PC-3 (cell line): ENCODE measurements around the gene OR13C5. TPM values are rescaled to one million over a fixed set of nuclear protein-coding genes. Genes with fewer than 3 reads are reported as not detected.
"Not testable (repeated sequence)": the region's sequence is repeated elsewhere in the genome, so short reads cannot be mapped to it uniquely, and the experiment has no call there.

Experiments
- ATAC-seq: fragments of 200-7000 bp; cut with Tn5 transposase; 2 replicates; pipeline ENCODE4 v1.9.1; 2020; ENCODE audit warnings: mild to moderate bottlenecking, moderate library complexity
- BruUV-seq: library from RNA; stranded (reverse); fragments of 400-500 nt; replicated peaks from 2 replicates; lab custom pipeline; 2021; lab: Mats Ljungman, UMichigan
- CTCF ChIA-PET: fragments of 300-600 bp; sonication (Branson Sonifier 250); formaldehyde crosslinking; loops from one replicate; lab custom pipeline; 2022; ENCODE audit warnings: antibody characterized with exemption; lab: Charles Lee
- POLR2A ChIA-PET: fragments of 300-600 bp; sonication (Branson Sonifier 250); formaldehyde crosslinking; loops from one replicate; lab custom pipeline; 2022; ENCODE audit warnings: antibody characterized with exemption; ENCODE audit not compliant: unreplicated experiment; lab: Charles Lee
- DNase-seq: peaks from one replicate; pipeline ENCODE4 v3.0.0-alpha.2; 2015
- H2AFZ ChIP-seq: fragments of 300-600 bp; sonication (generic); 2 replicates; pipeline ENCODE4 v1.6.0; 2016; ENCODE audit warnings: antibody characterized with exemption, low read length
- H3F3A ChIP-seq: fragments of 300-600 bp; sonication (generic); one replicate; pipeline ENCODE4 v1.6.0; 2017; ENCODE audit warnings: antibody characterized with exemption, low read length, control low read depth, mild to moderate bottlenecking; ENCODE audit not compliant: unreplicated experiment
- H3K27ac ChIP-seq: fragments of 300-600 bp; sonication (generic); 2 replicates; pipeline ENCODE4 v1.5.1; 2016; ENCODE audit warnings: mild to moderate bottlenecking, low read length
- H3K27me3 ChIP-seq: fragments of 300-600 bp; sonication (generic); 2 replicates; pipeline ENCODE4 v1.6.1; 2016; ENCODE audit warnings: low read length, mixed read lengths
- H3K36me3 ChIP-seq: fragments of 300-600 bp; sonication (generic); 2 replicates; pipeline ENCODE4 v1.6.1; 2016; ENCODE audit warnings: low read depth, mixed run types, low read length, mixed read lengths
- H3K4me1 ChIP-seq: fragments of 300-600 bp; sonication (generic); 2 replicates; pipeline ENCODE4 v1.5.1; 2016; ENCODE audit warnings: low read length; ENCODE audit not compliant: insufficient read depth
- H3K4me2 ChIP-seq: fragments of 300-600 bp; sonication (generic); 2 replicates; pipeline ENCODE4 v1.6.0; 2016; ENCODE audit warnings: low read length
- H3K4me3 ChIP-seq: fragments of 300-600 bp; sonication (generic); 2 replicates; pipeline ENCODE4 v1.5.1; 2016; ENCODE audit warnings: mild to moderate bottlenecking, low read length, mixed read lengths
- H3K79me2 ChIP-seq: fragments of 300-600 bp; sonication (generic); 2 replicates; pipeline ENCODE4 v1.6.1; 2017; ENCODE audit warnings: low read length, mixed read lengths
- H3K9ac ChIP-seq: fragments of 300-600 bp; sonication (generic); 2 replicates; pipeline ENCODE4 v1.6.0; 2016; ENCODE audit warnings: mild to moderate bottlenecking, low read length
- H3K9me2 ChIP-seq: fragments of 300-600 bp; sonication (generic); replicated peaks from 2 replicates; pipeline ENCODE4 v1.6.1; 2016; ENCODE audit warnings: mixed run types, low read length, mixed read lengths
- H3K9me3 ChIP-seq: fragments of 300-600 bp; sonication (generic); 2 replicates; pipeline ENCODE4 v1.6.1; 2016; ENCODE audit warnings: low read length, mixed read lengths
- H4K20me1 ChIP-seq: fragments of 300-600 bp; sonication (generic); 2 replicates; pipeline ENCODE4 v1.6.1; 2016; ENCODE audit warnings: low read length, mixed read lengths
- CTCF ChIP-seq: fragments of 300-600 bp; sonication (generic); conservative IDR thresholded peaks from 2 replicates; pipeline ENCODE4 v1.5.1; 2017; ENCODE audit warnings: antibody characterized with exemption, low read depth, mild to moderate bottlenecking, low read length
- EZH2 ChIP-seq: fragments of 300-600 bp; sonication (generic); IDR thresholded peaks from one replicate; pipeline ENCODE4 v1.6.1; 2017; ENCODE audit warnings: antibody characterized with exemption, mild to moderate bottlenecking, low read length; ENCODE audit not compliant: unreplicated experiment
- EZH2phosphoT487 ChIP-seq: fragments of 300-600 bp; sonication (generic); IDR thresholded peaks from 2 replicates; pipeline ENCODE4 v1.6.1; 2018; ENCODE audit warnings: mild to moderate bottlenecking, antibody characterized with exemption, low read length, borderline replicate concordance
- intact Hi-C: fragments of 100-400 bp; cut with micrococcal nuclease; formaldehyde crosslinking; loops from 2 replicates; pipeline ENCODE4 v1.9.0; 2023
- total RNA-seq: library from RNA; depleted of rRNA; stranded (reverse); fragments of >200 nt; gene quantifications from 2 replicates; pipeline ENCODE4 v1.2.3, GENCODE V29; 2014

Gene OR13C5
- total RNA-seq, 1 experiment from 2014 or later = not detected

- Histone ChIP-seq H3K4me3 (no peak overlapping the region), H3K4me2 (no peak overlapping the region), H2AFZ (no peak overlapping the region), H3K27me3 (0 out of 2 replicates have a peak, but pooled peaks cover 5% of the 10 kb centered on the region), H3K9ac (no peak overlapping the region), H3K36me3 (no peaks in the 10 kb centered on the region), H4K20me1 (no peaks in the 10 kb centered on the region), H3K27ac (no peak overlapping the region), H3F3A (no peaks in the 10 kb centered on the region), H3K4me1 (no peaks in the 10 kb centered on the region), H3K9me3 (no peaks in the 10 kb centered on the region), H3K9me2 (no peaks in the 10 kb centered on the region), H3K79me2 (no peaks in the 10 kb centered on the region)
- ChIA-PET CTCF (no interaction called here), POLR2A (no interaction called here)
- TF ChIP-seq CTCF = no peak
- no peak for TF ChIP-seq EZH2phosphoT487
- no peak for TF ChIP-seq EZH2
- DNase-seq (no peak), ATAC-seq (no peak)
- intact Hi-C loops = loop anchor here (5.0 kb wide), 1 partner anchor 108 kb away; no protein-coding TSS in a partner anchor
- BruUV-seq = no TSS peak
Observed at GRCh38 chr9:104604801-104605200, 5.6 kb upstream of the OR13C5 start.

GRCh38 chr9:104598749-104599148 lies 464 bp downstream of the OR13C5 start:
- H3K9me2 ChIP-seq, H3K4me3 ChIP-seq, CTCF ChIA-PET, H3F3A ChIP-seq, H4K20me1 ChIP-seq, BruUV-seq, H3K79me2 ChIP-seq, H3K4me1 ChIP-seq, H3K4me2 ChIP-seq, H3K36me3 ChIP-seq, H3K27me3 ChIP-seq, DNase-seq, H2AFZ ChIP-seq, ATAC-seq, H3K9me3 ChIP-seq, POLR2A ChIA-PET, H3K9ac ChIP-seq, H3K27ac ChIP-seq, intact Hi-C loops: not testable (repeated sequence)

GRCh38 chr9:104589626-104590025 lies 9.6 kb downstream of the OR13C5 start:
- Histone ChIP-seq H3K79me2 (no peaks in the 10 kb centered on the region), H4K20me1 (no peaks in the 10 kb centered on the region), H3K36me3 (no peaks in the 10 kb centered on the region), H3K4me3 (no peak overlapping the region), H2AFZ (no peak overlapping the region), H3K27ac (no peak overlapping the region), H3K9me3 (no peaks in the 10 kb centered on the region), H3K4me1 (no peaks in the 10 kb centered on the region), H3K27me3 (no peaks in the 10 kb centered on the region), H3K9me2 (no peaks in the 10 kb centered on the region), H3F3A (no peaks in the 10 kb centered on the region), H3K9ac (no peak overlapping the region), H3K4me2 (no peak overlapping the region)
- no peak for TF ChIP-seq EZH2
- no peak for TF ChIP-seq EZH2phosphoT487
- no peak for TF ChIP-seq CTCF
- ChIA-PET CTCF (no interaction called here), POLR2A (no interaction called here)
- no peak for DNase-seq
- no peak for ATAC-seq
- intact Hi-C loops = no loop called here
- BruUV-seq = no TSS peak
